Measurements from ENCODE around the gene FCHO2. TPM values are rescaled to one million over a fixed set of nuclear protein-coding genes. Genes with fewer than 3 reads are reported as not detected.

The FCHO2 gene
- total and polyA plus RNA-seq, 2 of the 8 experiments (the other 6 are each of a cell fraction or from before 2014, with no cell fraction given) = 4.3 to 15.7 TPM

GRCh38 chr5:73088026-73088425, 132.2 kb downstream of the FCHO2 start:
- no peaks in the 10 kb centered on the region for H3K9me3 ChIP-seq (ENCODE audit: insufficient read depth in 2 of 2, low read depth in 1 of 2, low read length in 1 of 2)
- no peak overlapping the region for H4K8ac ChIP-seq (ENCODE audit: extremely low read depth, insufficient read depth, low read length)
- no peak overlapping the region for H2AK5ac ChIP-seq (ENCODE audit: low read depth, low read length)
- no peaks in the 10 kb centered on the region; a peak in 1 of 8 replicates for H3K36me3 ChIP-seq (ENCODE audit: control insufficient read depth in 2 of 4, insufficient read depth in 4 of 4, low read length in 3 of 4)
- no peak overlapping the region for H2BK12ac ChIP-seq (ENCODE audit: low read depth, low read length)
- H3K27me3 ChIP-seq (replicated peaks in 1 of 4; ENCODE audit: control insufficient read depth in 3 of 4, extremely low read depth in 1 of 4, insufficient read depth in 3 of 4, low read length in 3 of 4) = no peaks in the 10 kb centered on the region
- CTCF ChIA-PET (ENCODE audit: partially characterized antibody) = interaction anchor here (0.6 to 1.4 kb wide), 2 partner anchors 85 to 645 kb away, joined by 3 to 4 read pairs; partner anchors contain the start of gene TMEM174
- no peaks in the 10 kb centered on the region for H3K79me2 ChIP-seq (ENCODE audit: control insufficient read depth in 1 of 2, insufficient read depth in 2 of 2, low read length in 2 of 2)
- no peak overlapping the region for H3K14ac ChIP-seq (ENCODE audit: insufficient read length)
- H3K18ac ChIP-seq (ENCODE audit: extremely low read depth, low read length) = no peak overlapping the region
- DNase-seq (ENCODE audit: low read depth in 1 of 2, low spot score in 2 of 2) = no peak
- no peak overlapping the region for H2BK5ac ChIP-seq (ENCODE audit: low read depth, low read length)
- H3K9ac ChIP-seq (replicated peaks in 1 of 4; ENCODE audit: extremely low read depth in 1 of 4, low read depth in 3 of 4, low read length in 3 of 4) = no peak overlapping the region
- H2BK15ac ChIP-seq (ENCODE audit: low read length) = no peak overlapping the region
- no peaks in the 10 kb centered on the region for H4K20me1 ChIP-seq (replicated peaks in 1 of 2; ENCODE audit: control insufficient read depth in 1 of 2, insufficient read depth in 2 of 2, low read length in 2 of 2)
- 92% methylated on average over 4 of the region's 4 CpGs; no CpG with 5 or more reads in 1 of the 2 experiments for WGBS, 2 experiments (ENCODE audit: extremely low coverage in 1 of 2, insufficient coverage in 1 of 2, insufficient read length in 1 of 2, insufficient replicate concordance in 2 of 2, low coverage in 1 of 2, low lambda C conversion rate in 2 of 2, missing lambda C conversion rate in 1 of 2)
- H3K4me2 ChIP-seq (ENCODE audit: insufficient read depth in 1 of 2, low read depth in 2 of 2, low read length in 2 of 2) = no peak overlapping the region
- no peak overlapping the region for H3K4ac ChIP-seq (replicated peaks; ENCODE audit: insufficient read length, low read depth, low read length)
- H4K5ac ChIP-seq (ENCODE audit: insufficient read length, low read depth, low read length) = no peak overlapping the region
- no peaks in the 10 kb centered on the region for H3K79me1 ChIP-seq (ENCODE audit: low read depth, low read length)
- TF ChIP-seq RNF2 (IDR thresholded peaks at IDR 0.05; ENCODE audit: borderline replicate concordance, low read depth, low read length, missing control alignments, poor library complexity, severe bottlenecking) (no peak), TCF12 (IDR thresholded peaks at IDR 0.05; ENCODE audit: low read depth, low read length) (no peak), TBP (IDR thresholded peaks at IDR 0.05; ENCODE audit: low read depth, low read length) (no peak), NRF1 (IDR thresholded peaks at IDR 0.05; ENCODE audit: low read depth, low read length) (no peak), JUN (IDR thresholded peaks at IDR 0.05; ENCODE audit: low read depth, low read length) (no peak)
- TF ChIP-seq, protein P1, sequence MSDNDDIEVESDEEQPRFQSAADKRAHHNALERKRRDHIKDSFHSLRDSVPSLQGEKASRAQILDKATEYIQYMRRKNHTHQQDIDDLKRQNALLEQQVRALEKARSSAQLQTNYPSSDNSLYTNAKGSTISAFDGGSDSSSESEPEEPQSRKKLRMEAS (IDR thresholded peaks at IDR 0.05) = no peak
- no peak overlapping the region for H4K91ac ChIP-seq (replicated peaks; ENCODE audit: insufficient read length, low read length)
- no peak overlapping the region for H3K4me3 ChIP-seq (ENCODE audit: extremely low read depth in 1 of 4, insufficient read depth in 2 of 4, low read depth in 3 of 4, low read length in 4 of 4)
- no peak overlapping the region for H3K27ac ChIP-seq (ENCODE audit: low read depth, low read length)
- no peak overlapping the region for H2AFZ ChIP-seq (ENCODE audit: low read length)
- no peak overlapping the region for H3K23ac ChIP-seq (ENCODE audit: insufficient read length)
- no peak overlapping the region for H3K56ac ChIP-seq (replicated peaks; ENCODE audit: insufficient read length, low read depth, low read length)
- no peak for FAIRE-seq
- no peak overlapping the region for H2BK20ac ChIP-seq (ENCODE audit: low read length)
- POLR2A ChIA-PET (ENCODE audit: partially characterized antibody) = no interaction called here
- no peaks in the 10 kb centered on the region for H3K4me1 ChIP-seq (replicated peaks in 1 of 4; ENCODE audit: control insufficient read depth in 3 of 4, insufficient read depth in 4 of 4, low read length in 3 of 4)
- no peak overlapping the region for H2BK120ac ChIP-seq (replicated peaks; ENCODE audit: low read depth, low read length)
- no peaks in the 10 kb centered on the region for H3K23me2 ChIP-seq (ENCODE audit: low read depth, low read length)
